GM12878 (cell line): Measurements from ENCODE around the gene SRRM3. TPM values are rescaled to one million over a fixed set of nuclear protein-coding genes. Genes with fewer than 3 reads are reported as not detected.

Experiments
- CBX5 ChIP-seq: sonication (generic); IDR thresholded peaks from 2 replicates; pipeline ENCODE4 v1.6.1; 2016; ENCODE audit warnings: low read depth, moderate library complexity, mild to moderate bottlenecking, inconsistent platforms
- CEBPB ChIP-seq, 2 experiments: fragments of 150-350 bp in 1 of 2; IDR thresholded peaks; 2 replicates each; pipeline ENCODE4 v1.6.1; 2012 to 2014; ENCODE audit warnings: low read depth in 2 of 2, low read length in 2 of 2, borderline replicate concordance in 1 of 2, inconsistent platforms in 1 of 2
- CHD1 ChIP-seq: IDR thresholded peaks from 2 replicates; pipeline ENCODE4 v1.6.1; 2012; ENCODE audit warnings: low read depth, low read length, improper control_type of control experiment
- DPF2 ChIP-seq: fragments of 450-650 bp; IDR thresholded peaks from 2 replicates; pipeline ENCODE4 v1.6.1; 2017; ENCODE audit warnings: mild to moderate bottlenecking
- E2F4 ChIP-seq: IDR thresholded peaks from 2 replicates; pipeline ENCODE4 v1.6.1; 2012; ENCODE audit warnings: low read depth, low read length, improper control_type of control experiment
- HCFC1 ChIP-seq: fragments of 150-350 bp; IDR thresholded peaks from 2 replicates; pipeline ENCODE4 v1.6.1; 2014; ENCODE audit warnings: low read length
- HDAC2 ChIP-seq: fragments of 200-600 bp; sonication (generic); IDR thresholded peaks from 2 replicates; pipeline ENCODE4 v1.6.1; 2017
- KDM1A ChIP-seq: fragments of 200-600 bp; sonication (generic); IDR thresholded peaks from 2 replicates; pipeline ENCODE4 v1.6.1; 2016; ENCODE audit warnings: borderline replicate concordance
- PKNOX1 ChIP-seq: fragments of 450-650 bp; IDR thresholded peaks from 2 replicates; pipeline ENCODE4 v1.6.1; 2016; ENCODE audit warnings: mild to moderate bottlenecking
- PRDM15 ChIP-seq: fragments of 450-650 bp; formaldehyde crosslinking; IDR thresholded peaks from 2 replicates; pipeline ENCODE4 v1.4.0; 2020; ENCODE audit warnings: mild to moderate bottlenecking, moderate library complexity
- RCOR1 ChIP-seq: conservative IDR thresholded peaks from 2 replicates; pipeline ENCODE4 v1.6.1; 2012; ENCODE audit warnings: low read depth, low read length, improper control_type of control experiment
- SP1 ChIP-seq: IDR thresholded peaks from one replicate; pipeline ENCODE4 v1.6.1; 2011; ENCODE audit warnings: low read depth, low read length
- ZBTB33 ChIP-seq: fragments of 450-650 bp; IDR thresholded peaks from 2 replicates; pipeline ENCODE4 v1.6.1; 2017; ENCODE audit warnings: mild to moderate bottlenecking
- ZBTB4 ChIP-seq: fragments of 450-650 bp; formaldehyde crosslinking; IDR thresholded peaks from 2 replicates; pipeline ENCODE4 v1.4.0; 2022; ENCODE audit warnings: mild to moderate bottlenecking, moderate library complexity
- ZBTB40 ChIP-seq: fragments of 450-650 bp; IDR thresholded peaks from 2 replicates; pipeline ENCODE4 v1.6.1; 2016; ENCODE audit warnings: mild to moderate bottlenecking, moderate library complexity, borderline replicate concordance
- ZNF622 ChIP-seq: fragments of 450-650 bp; IDR thresholded peaks from 2 replicates; pipeline ENCODE4 v1.6.1; 2017; ENCODE audit warnings: mild to moderate bottlenecking, inconsistent platforms
- polyA plus RNA-seq, 11 experiments: library from polyadenylated mRNA; depleted of rRNA in 4 of 11; unstranded in 6 of 11; stranded (reverse) in 5 of 11; fragments of >200 nt; fragmentation: Nextera tagmentation in 4 of 11; fragmentation: Illumina TruSeq in 1 of 11; extraction: Ambion mirVana in 4 of 11; extraction: Trizol in 1 of 11; gene quantifications; 1 replicate in 1 of 11; 2 replicates in 10 of 11; pipeline versions ENCODE4 v1.2.1 to v1.2.3, GENCODE V29; 2011 to 2016; ENCODE audit warnings: inconsistent platforms in 2 of 11, missing spikeins in 2 of 11, low read depth in 1 of 11
- total RNA-seq, 4 experiments: library from RNA; depleted of rRNA in 3 of 4; stranded (reverse); fragments of >200 nt in 3 of 4; fragmentation: Illumina TruSeq in 1 of 4; extraction: Trizol in 1 of 4; gene quantifications; 2 replicates each; pipeline versions ENCODE4 v1.2.1 to v1.2.3, GENCODE V29; 2013 to 2021

SRRM3 gene
- total and polyA plus RNA-seq, 10 of the 15 experiments (the other 5 are each of a cell fraction or from before 2014, with no cell fraction given) = 0.03 to 0.15 (median 0.05) TPM; not detected in 6

GRCh38 chr7:76315364-76315763, 113.7 kb downstream of the SRRM3 start (continued):
- TF ChIP-seq DPF2 (no peak), SP1 (no peak), ZBTB33 (no peak), HCFC1 (no peak), ZBTB4 (no peak), ZNF622 (no peak), PKNOX1 (peak; percentile 79), ZBTB40 (no peak), CHD1 (no peak), KDM1A (no peak), CEBPB (IDR thresholded peaks at IDR 0.05; ENCODE audit: borderline replicate concordance in 1 of 2, low read depth in 2 of 2, low read length in 2 of 2) (no peak), RCOR1 (no peak), PRDM15 (CRISPR knock-in tag) (no peak), HDAC2 (no peak), CBX5 (no peak), E2F4 (no peak)
